Spleen (tissue), 11 donors: ENCODE data around the gene SIGLEC9. TPM values are rescaled to one million over a fixed set of nuclear protein-coding genes. Genes with fewer than 3 reads are reported as not detected.
"Not testable (repeated sequence)": the region's sequence is repeated elsewhere in the genome, so short reads cannot be mapped to it uniquely, and the experiment has no call there.

Experiments used
- DNase-seq: peaks from one replicate; pipeline ENCODE4 v3.0.0-alpha.2; 2020
- H3K27ac ChIP-seq, 8 donors: fragments of 200-600 bp; sonication (generic) in 7 of 8; 1 replicate in 4 of 8; 2 replicates in 4 of 8; pipeline versions ENCODE4 v1.5.0 to v1.8.0; 2016 to 2021; ENCODE audit warnings: inconsistent platforms in 4 of 8, mild to moderate bottlenecking in 4 of 8, moderate library complexity in 1 of 8
- H3K27me3 ChIP-seq, 7 donors: fragments of 200-600 bp; sonication (generic) in 6 of 7; replicated peaks in 1 of 7; 1 replicate in 4 of 7; 2 replicates in 3 of 7; pipeline versions ENCODE4 v1.5.0 to v1.8.0; 2016 to 2021; ENCODE audit warnings: inconsistent platforms in 3 of 7, mild to moderate bottlenecking in 1 of 7
- H3K36me3 ChIP-seq, 6 donors: fragments of 200-600 bp; sonication (generic) in 5 of 6; 1 replicate in 4 of 6; 2 replicates in 2 of 6; pipeline versions ENCODE4 v1.5.0 to v1.8.0; 2016 to 2021; ENCODE audit warnings: inconsistent platforms in 2 of 6
- H3K4me1 ChIP-seq, 6 donors: fragments of 200-600 bp; sonication (generic) in 5 of 6; 1 replicate in 3 of 6; 2 replicates in 3 of 6; pipeline versions ENCODE4 v1.5.0 to v1.8.0; 2016 to 2021; ENCODE audit warnings: inconsistent platforms in 3 of 6
- H3K4me3 ChIP-seq, 8 donors: fragments of 200-600 bp; sonication (generic) in 7 of 8; 1 replicate in 4 of 8; 2 replicates in 4 of 8; pipeline versions ENCODE4 v1.5.0 to v1.8.0; 2016 to 2021; ENCODE audit warnings: inconsistent platforms in 4 of 8, mild to moderate bottlenecking in 4 of 8, moderate library complexity in 2 of 8
- H3K9me3 ChIP-seq, 8 donors: fragments of 200-600 bp; sonication (generic) in 7 of 8; 1 replicate in 4 of 8; 2 replicates in 4 of 8; pipeline versions ENCODE4 v1.5.0 to v1.8.0; 2016 to 2021; ENCODE audit warnings: inconsistent platforms in 4 of 8
- CTCF ChIP-seq, 11 experiments: fragments of 200-600 bp in 7 of 11; fragments of 450-650 bp in 4 of 11; sonication (generic) in 4 of 11; IDR thresholded peaks in 8 of 11; conservative IDR thresholded peaks in 3 of 11; 1 replicate in 7 of 11; 2 replicates in 4 of 11; pipeline versions ENCODE4 v1.4.0 to v1.8.0; 2016 to 2021; ENCODE audit warnings: antibody characterized with exemption in 11 of 11, inconsistent platforms in 4 of 11, mild to moderate bottlenecking in 1 of 11
- POLR2A ChIP-seq, 3 donors: fragments of 450-650 bp; IDR thresholded peaks; one replicate each; pipeline ENCODE4 v1.5.1; 2017; ENCODE audit warnings: antibody characterized with exemption in 3 of 3, mild to moderate bottlenecking in 1 of 3
- POLR2AphosphoS5 ChIP-seq, 3 donors: sonication (generic); formaldehyde crosslinking; IDR thresholded peaks; one replicate each; pipeline ENCODE4 v1.5.1; 2017; ENCODE audit warnings: antibody characterized with exemption in 3 of 3
- WGBS, 5 donors: extraction: QIAGEN DNeasy Blood & Tissue Kit in 3 of 5; methylation state at CpG; one replicate each; pipeline versions ENCODE4 v1.1.5 to v1.1.7; 2013 to 2018; 5-methylcytosine and 5-hydroxymethylcytosine counted together
- intact Hi-C: fragments of 100-400 bp; cut with DNase I; formaldehyde crosslinking; loops from one replicate; pipeline ENCODE4 v1.15.0; 2023; ENCODE audit warnings: low total_unique reads
- polyA plus RNA-seq, 3 donors: library from polyadenylated mRNA; stranded (reverse); fragments of 200-250 nt; gene quantifications; one replicate each; pipeline ENCODE4 v1.2.1, GENCODE V29; 2013
- total RNA-seq, 7 donors: library from RNA; depleted of rRNA in 3 of 7; stranded (reverse); fragments of >200 nt in 3 of 7; fragmentation: NEBNext Ultra II Directional in 4 of 7; extraction: Animal tissue kit (Norgen Biotek cat#: 25700) in 4 of 7; gene quantifications; one replicate each; pipeline versions ENCODE4 v1.1.0 to v1.2.1, GENCODE V29; 2016 to 2021
- donor health status: healthy with polysubstance abuse.
- donor health status: DM: no; HTN: no; CAD: no; lungs with moderate emphysema.
- donor health status: DM: no; HTN: no; CAD: no.
- donor health status: Bipolar disorder and iron deficiency.
- donor health status: healthy.
- donor health status: DM: no; HTN: no; CAD: no.
- donor health status: DM: yes; HTN: yes; CAD: no.

SIGLEC9 gene
- total and polyA plus RNA-seq, 10 donors: 4.6 to 81.3 (median 37.8) TPM

GRCh38 chr19:51168564-51169282, 44.0 kb downstream of the SIGLEC9 start:
- intact Hi-C loops: no loop called here
- H3K4me3 ChIP-seq: no peak overlapping the region
- TF ChIP-seq POLR2AphosphoS5 (IDR thresholded peaks at IDR 0.05): no peak
- no peak for TF ChIP-seq CTCF (IDR thresholded peaks at IDR 0.05 in 8 of 11, conservative IDR thresholded peaks at IDR 0.05 in 3 of 11)
- TF ChIP-seq POLR2A (IDR thresholded peaks at IDR 0.05): no peak
- no peaks in the 10 kb centered on the region for H3K9me3 ChIP-seq
- peaks cover 0 to 33% (median 17%) of the 10 kb centered on the region in 6 donors for H3K4me1 ChIP-seq
- DNase-seq: no peak
- WGBS, 5 donors: 76 to 92% (median 82%) methylated on average over 13 of the region's 13 CpGs
- no peaks in the 10 kb centered on the region for H3K36me3 ChIP-seq
- H3K27me3 ChIP-seq: peaks cover 0 to 46% (median 0%) of the 10 kb centered on the region in 7 donors
- no peak overlapping the region for H3K27ac ChIP-seq

- intact Hi-C loops: not testable (repeated sequence)
- peak; percentile 86 for DNase-seq
- TF ChIP-seq CTCF (IDR thresholded peaks at IDR 0.05 in 8 of 11, conservative IDR thresholded peaks at IDR 0.05 in 3 of 11): peak; percentile 65 to 95 (median 88)
Observed at GRCh38 chr19:51169283-51169918, 44.7 kb downstream of the SIGLEC9 start.

GRCh38 chr19:51172223-51172622, 47.5 kb downstream of the SIGLEC9 start:
- DNase-seq: no peak
- no peaks in the 10 kb centered on the region for H3K36me3 ChIP-seq
- intact Hi-C loops: no loop called here

More at GRCh38 chr19:51169283-51169918, 44.7 kb downstream of the SIGLEC9 start:
- H3K4me3 ChIP-seq, H3K27ac ChIP-seq, H3K36me3 ChIP-seq, H3K9me3 ChIP-seq: not testable (repeated sequence)
- Histone ChIP-seq H3K4me1 (peaks cover 0 to 33% (median 17%) of the 10 kb centered on the region in 6 donors), H3K27me3 (peaks cover 0 to 48% (median 0%) of the 10 kb centered on the region in 7 donors)
- WGBS, 5 donors: 7 to 31% (median 11%) methylated on average over 11 of the region's 11 CpGs

More at GRCh38 chr19:51172223-51172622, 47.5 kb downstream of the SIGLEC9 start:
- TF ChIP-seq POLR2A (IDR thresholded peaks at IDR 0.05) (no peak), POLR2AphosphoS5 (IDR thresholded peaks at IDR 0.05) (no peak), CTCF (IDR thresholded peaks at IDR 0.05 in 8 of 11, conservative IDR thresholded peaks at IDR 0.05 in 3 of 11) (no peak)
- H3K4me3 ChIP-seq: no peak overlapping the region
- H3K4me1 ChIP-seq: peaks cover 0 to 24% (median 12%) of the 10 kb centered on the region in 6 donors
- H3K27me3 ChIP-seq: peaks cover 0 to 42% (median 0%) of the 10 kb centered on the region in 7 donors
- no peak overlapping the region for H3K27ac ChIP-seq
- H3K9me3 ChIP-seq: no peaks in the 10 kb centered on the region
- 73 to 95% (median 84%) methylated on average over 2 of the region's 2 CpGs for WGBS, 5 donors
